Erythroblast (primary cell): ENCODE results near the gene RNASE4.
"Not testable (repeated sequence)": the region's sequence is repeated elsewhere in the genome, so short reads cannot be mapped to it uniquely, and the experiment has no call there.

Experiments used
- DNase-seq, 2 experiments: peaks; one replicate each; lab custom pipeline; 2025; lab: John Stamatoyannopoulos, UW
- GATA1 ChIP-seq: IDR thresholded peaks from 2 replicates; pipeline ENCODE4 v1.6.1; 2011; ENCODE audit warnings: low read depth, mild to moderate bottlenecking, control low read depth, low read length, moderate library complexity
- POLR2A ChIP-seq: IDR thresholded peaks from 2 replicates; pipeline ENCODE4 v1.6.1; 2011; ENCODE audit warnings: mild to moderate bottlenecking, low read length

RNASE4 gene

GRCh38 chr14:20659813-20660395, 24.5 kb upstream of the RNASE4 start:
- DNase-seq: no peak
- no peak for TF ChIP-seq GATA1
- no peak for TF ChIP-seq POLR2A

GRCh38 chr14:20661197-20661596, 23.2 kb upstream of the RNASE4 start:
- DNase-seq: no peak
- TF ChIP-seq POLR2A (no peak), GATA1 (no peak)

DNA sequence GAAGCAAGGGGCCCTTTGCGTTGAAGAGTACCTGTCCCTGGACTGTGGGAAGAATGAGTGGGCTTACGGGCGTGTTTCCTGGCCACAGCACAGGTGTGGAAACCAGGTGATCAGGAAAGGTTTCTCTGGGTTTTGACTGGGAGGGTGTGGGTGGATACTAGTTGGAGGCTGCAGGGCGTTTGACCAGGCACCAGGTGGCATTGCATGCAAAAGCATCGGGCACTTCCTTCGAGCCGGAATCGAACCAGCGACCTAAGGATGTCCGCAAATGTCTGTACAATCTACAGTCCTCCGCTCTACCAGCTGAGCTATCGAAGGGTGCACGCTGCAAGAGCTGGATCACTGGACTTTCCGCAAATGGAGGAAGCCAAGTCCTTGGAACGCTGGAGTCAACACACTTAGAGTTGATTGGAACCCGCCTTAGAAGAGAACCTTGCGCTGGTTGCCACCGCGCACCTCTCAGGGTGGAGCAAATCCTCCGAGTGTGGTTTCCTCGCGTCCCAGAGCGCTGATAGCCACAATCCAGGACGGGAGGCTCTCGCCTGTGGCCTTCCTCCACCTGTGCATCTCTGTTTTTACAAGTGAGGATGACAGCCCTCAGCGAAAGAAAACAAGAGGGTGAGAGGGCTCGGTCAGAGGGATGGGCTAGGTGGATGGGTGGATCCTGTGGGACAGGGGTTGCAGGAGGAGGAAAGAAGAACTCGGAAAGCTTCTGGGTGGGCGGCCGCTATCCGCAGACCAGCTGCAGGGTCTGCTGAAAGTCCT, 21.2 kb upstream of the RNASE4 start:
- no peak for TF ChIP-seq GATA1
- TF ChIP-seq POLR2A: no peak
- peak; percentile 72 to 78 for DNase-seq

DNA sequence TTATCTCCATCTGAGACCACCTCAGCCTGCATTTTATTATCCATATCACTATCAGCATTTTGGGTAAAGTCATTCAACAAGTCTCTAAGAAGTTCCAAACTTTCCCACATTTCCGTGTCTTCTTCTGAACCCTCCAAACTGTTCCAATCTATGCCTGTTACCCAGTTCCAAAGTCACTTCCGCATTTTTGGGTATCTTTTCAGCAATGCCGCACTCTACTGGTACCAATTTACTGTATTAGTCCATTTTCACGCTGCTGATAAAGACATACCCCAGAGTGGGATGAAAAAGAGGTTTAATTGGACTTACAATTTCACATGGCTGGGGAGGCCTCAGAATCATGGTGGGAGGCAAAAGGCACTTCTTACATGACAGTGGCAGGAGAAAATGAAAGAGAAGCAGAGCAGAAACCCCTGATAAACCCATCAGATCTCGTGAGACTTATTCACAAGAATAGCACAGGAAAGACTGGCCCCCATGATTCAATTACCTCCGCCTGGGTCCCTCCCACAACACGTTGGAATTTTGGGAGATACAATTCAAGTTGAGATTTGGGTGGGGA, 17.9 kb upstream of the RNASE4 start:
- DNase-seq: not testable (repeated sequence)

DNA sequence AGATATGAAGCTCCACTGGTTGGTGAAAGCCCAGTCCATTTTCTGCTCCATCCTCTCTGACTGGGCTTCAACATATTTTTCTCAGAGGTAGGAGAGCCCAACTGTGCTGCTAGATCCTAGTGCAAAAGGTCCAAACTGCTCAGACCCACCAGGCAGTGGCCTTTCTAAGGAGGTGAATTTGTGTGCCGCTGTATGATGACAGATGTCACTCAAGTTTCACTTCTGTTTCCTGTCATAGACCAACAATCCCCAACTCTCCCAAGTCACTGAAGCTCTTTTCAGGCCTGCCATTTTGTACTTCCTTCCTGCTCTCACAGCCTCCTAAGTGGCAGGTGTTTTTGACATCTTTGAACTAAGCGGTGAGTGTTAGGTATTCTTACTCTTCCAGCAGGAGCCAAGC, 16.4 kb upstream of the RNASE4 start:
- no peak for DNase-seq

GRCh38 chr14:20668969-20669368, 15.4 kb upstream of the RNASE4 start:
- DNase-seq: no peak
- TF ChIP-seq POLR2A (no peak), GATA1 (no peak)

More for the DNA sequence above, 16.4 kb upstream of the RNASE4 start:
- no peak for TF ChIP-seq GATA1
- TF ChIP-seq POLR2A: no peak

- no peak for DNase-seq
- TF ChIP-seq POLR2A (no peak), GATA1 (no peak)
Measured at GRCh38 chr14:20671597-20672283, 12.6 kb upstream of the RNASE4 start.

- TF ChIP-seq GATA1: no peak
- no peak for TF ChIP-seq POLR2A
- DNase-seq: no peak
Measured at GRCh38 chr14:20675669-20676068, 8.7 kb upstream of the RNASE4 start.

DNA sequence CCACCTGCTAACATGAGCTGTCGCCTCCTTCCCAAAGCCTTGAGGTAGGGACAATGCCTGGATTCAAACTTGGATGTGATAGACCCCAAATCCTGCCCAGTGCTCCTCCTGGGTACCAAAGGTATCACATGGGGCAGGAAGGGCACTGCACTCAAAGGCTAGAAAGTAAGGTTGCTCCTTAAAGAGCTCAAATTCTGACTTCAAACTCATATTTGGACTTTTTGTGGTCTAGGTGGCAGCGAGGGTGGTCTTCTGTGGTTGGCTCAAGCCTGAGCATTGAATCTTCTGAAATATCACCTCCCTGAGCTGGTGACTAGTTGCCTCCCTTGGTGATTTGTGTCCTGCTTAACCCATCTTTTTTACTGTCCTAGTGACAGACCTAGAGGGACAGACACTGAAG, 8.3 kb upstream of the RNASE4 start:
- DNase-seq: no peak
- TF ChIP-seq POLR2A (no peak), GATA1 (no peak)

DNA sequence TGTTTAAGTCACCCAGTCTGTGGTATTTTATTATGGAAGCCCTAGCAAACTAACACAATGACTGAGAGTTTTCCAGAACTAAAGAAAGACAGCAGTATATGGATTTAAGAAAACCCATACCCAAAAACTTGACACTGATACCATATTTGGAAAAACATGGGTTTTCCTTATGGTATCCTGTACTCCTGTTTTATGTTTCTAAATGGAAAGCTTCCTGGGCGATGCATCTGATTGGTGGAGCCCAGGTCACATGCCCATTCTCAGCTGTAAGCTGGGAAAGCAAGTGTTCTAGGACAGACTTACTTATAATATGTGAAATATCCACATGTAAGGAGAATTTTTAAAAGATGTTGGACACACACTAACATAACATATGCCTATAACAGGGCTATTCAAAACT, 4.5 kb upstream of the RNASE4 start:
- TF ChIP-seq POLR2A: no peak
- TF ChIP-seq GATA1: no peak
- DNase-seq: peak; percentile 7 to 15

GRCh38 chr14:20680363-20680762, 4.0 kb upstream of the RNASE4 start:
- TF ChIP-seq GATA1: no peak
- TF ChIP-seq POLR2A: no peak
- DNase-seq: no peak

DNA sequence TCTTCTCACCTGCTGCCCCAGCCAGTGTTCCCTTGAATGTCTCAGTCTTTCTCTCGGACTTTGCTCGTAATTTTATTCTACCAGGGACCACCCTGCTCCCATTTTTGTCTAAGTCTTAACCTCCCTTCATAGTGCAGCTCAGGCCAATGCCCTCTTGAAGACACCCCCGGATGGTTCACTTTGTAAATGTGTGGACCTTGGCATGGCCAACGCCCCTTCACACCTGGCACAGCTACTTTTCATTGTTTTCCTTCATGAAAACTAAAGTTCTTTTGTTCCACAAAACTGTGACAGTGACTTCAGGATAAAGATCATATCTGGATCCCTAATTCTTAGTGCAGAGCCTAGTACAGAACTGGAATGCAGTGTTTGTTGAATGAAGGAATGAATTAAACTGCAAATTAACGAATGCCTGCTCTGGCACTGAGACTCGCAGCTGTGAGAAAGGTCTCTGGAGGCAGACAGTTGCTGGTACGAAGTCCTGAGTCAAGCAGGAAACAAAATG, 3.5 kb upstream of the RNASE4 start:
- DNase-seq: no peak
- TF ChIP-seq GATA1 (no peak), POLR2A (no peak)

GRCh38 chr14:20681348-20682126, 2.8 kb upstream of the RNASE4 start:
- TF ChIP-seq GATA1: no peak
- TF ChIP-seq POLR2A: no peak
- peak; percentile 80 to 88 for DNase-seq
